ENCODE results near the gene TXNRD1. TPM values are rescaled to one million over a fixed set of nuclear protein-coding genes. Genes with fewer than 3 reads are reported as not detected.
"Not testable (repeated sequence)": the region's sequence is repeated elsewhere in the genome, so short reads cannot be mapped to it uniquely, and the experiment has no call there.

TXNRD1 gene
- total RNA-seq, 4 donors from 2014 or later = 23.4 to 43.2 (median 35.6) TPM

- no peak overlapping the region for H3K4me3 ChIP-seq (ENCODE audit: low read depth, poor library complexity, severe bottlenecking)
- intact Hi-C loops (cut with DNase I; ENCODE audit: low total_unique reads) = no loop called here
- TF ChIP-seq CTCF (IDR thresholded peaks at IDR 0.05) (no peak), POLR2A (IDR thresholded peaks at IDR 0.05) (no peak)
- no peak for DNase-seq (ENCODE audit: low spot score in 2 of 2)
Observed at GRCh38 chr12:104257913-104258472, 42.4 kb downstream of the TXNRD1 start.

DNA sequence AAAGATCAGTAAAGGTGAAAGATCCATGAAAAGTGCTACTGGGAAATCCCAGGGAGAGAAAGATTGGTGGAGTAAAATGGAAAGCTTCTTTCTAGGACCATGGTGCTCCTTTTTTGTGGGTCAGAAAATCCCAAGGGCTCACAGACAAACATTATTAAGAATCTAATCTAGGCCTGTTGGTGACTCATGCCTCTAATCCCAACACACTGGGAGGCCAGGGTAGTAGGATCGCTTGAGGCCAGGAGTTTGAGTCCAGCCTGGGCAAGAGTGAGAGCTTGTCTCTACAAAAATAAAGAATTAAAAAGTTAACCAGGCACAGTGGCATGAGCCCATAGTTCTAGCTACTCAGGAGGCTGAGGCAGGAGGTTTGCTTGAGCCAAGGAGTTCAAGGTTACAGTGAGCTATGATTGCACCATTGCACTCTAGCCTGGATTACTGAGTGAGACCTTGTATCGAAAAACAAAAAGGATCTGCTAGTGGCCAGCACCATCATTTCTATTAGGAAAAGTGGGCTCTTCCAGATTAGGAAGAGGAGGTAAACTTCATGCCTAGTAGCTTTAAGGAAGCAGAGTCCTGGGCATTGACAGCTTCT, 43.0 kb downstream of the TXNRD1 start:
- intact Hi-C loops (cut with DNase I; ENCODE audit: low total_unique reads) = no loop called here
- H3K4me3 ChIP-seq (ENCODE audit: low read depth, poor library complexity, severe bottlenecking) = no peak overlapping the region
- TF ChIP-seq POLR2A (IDR thresholded peaks at IDR 0.05) (no peak), CTCF (IDR thresholded peaks at IDR 0.05) (no peak)
- WGBS, 2 donors = 78 to 84% methylated on average over 2 of the region's 2 CpGs
- DNase-seq (ENCODE audit: low spot score in 2 of 2) = no peak

GRCh38 chr12:104263026-104263425, 47.4 kb downstream of the TXNRD1 start:
- TF ChIP-seq POLR2A (IDR thresholded peaks at IDR 0.05) (no peak), CTCF (IDR thresholded peaks at IDR 0.05) (no peak)
- 41 to 64% methylated on average over 4 of the region's 4 CpGs for WGBS, 2 donors
- intact Hi-C loops (cut with DNase I; ENCODE audit: low total_unique reads) = no loop called here
- no peak overlapping the region for H3K4me3 ChIP-seq (ENCODE audit: low read depth, poor library complexity, severe bottlenecking)
- no peak for DNase-seq (ENCODE audit: low spot score in 2 of 2)

DNA sequence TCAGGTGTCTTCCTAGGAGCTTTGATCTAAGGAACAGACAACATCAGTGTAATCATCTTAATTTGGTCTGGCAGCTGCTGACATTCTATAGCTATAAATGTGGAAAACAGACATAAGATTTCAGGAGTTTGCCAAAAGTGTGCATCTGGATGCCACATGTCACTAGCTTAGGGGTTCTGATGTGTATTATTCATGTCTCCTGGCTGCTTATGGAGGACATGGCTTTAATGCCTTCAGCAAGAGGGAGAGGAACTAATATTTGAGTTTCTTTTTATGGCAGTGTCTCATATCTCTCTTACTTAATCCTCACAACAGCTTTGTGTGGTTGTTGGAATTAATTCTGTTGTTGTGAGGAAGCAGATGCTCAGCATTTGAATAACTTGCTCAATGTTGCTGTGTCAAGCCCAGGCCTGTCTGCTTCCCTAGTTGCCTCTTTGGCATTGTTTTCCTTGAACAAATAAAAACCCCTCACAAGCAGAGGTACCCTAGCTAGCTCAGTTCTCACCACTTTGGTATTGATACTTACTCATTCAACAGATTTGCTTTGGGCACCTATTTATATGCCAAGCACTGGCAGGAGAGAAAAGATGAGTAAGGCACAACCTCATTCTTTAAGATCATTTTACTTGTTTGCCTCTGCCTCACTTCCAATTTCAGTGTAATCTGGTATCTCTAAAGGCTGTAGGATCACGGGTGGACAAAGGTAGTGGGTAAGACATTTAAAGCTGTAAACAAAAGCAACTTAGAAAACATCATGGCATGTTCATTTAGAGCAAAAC, 48.2 kb downstream of the TXNRD1 start:
- TF ChIP-seq POLR2A (IDR thresholded peaks at IDR 0.05) (no peak), CTCF (IDR thresholded peaks at IDR 0.05) (no peak)
- WGBS, 2 donors = 23 to 32% methylated on average over 1 of the region's 1 CpG
- no peak overlapping the region for H3K4me3 ChIP-seq (ENCODE audit: low read depth, poor library complexity, severe bottlenecking)
- peak in 1 of 2 donors; percentile 30 for DNase-seq (ENCODE audit: low spot score in 2 of 2)
- intact Hi-C loops (cut with DNase I; ENCODE audit: low total_unique reads) = no loop called here

DNA sequence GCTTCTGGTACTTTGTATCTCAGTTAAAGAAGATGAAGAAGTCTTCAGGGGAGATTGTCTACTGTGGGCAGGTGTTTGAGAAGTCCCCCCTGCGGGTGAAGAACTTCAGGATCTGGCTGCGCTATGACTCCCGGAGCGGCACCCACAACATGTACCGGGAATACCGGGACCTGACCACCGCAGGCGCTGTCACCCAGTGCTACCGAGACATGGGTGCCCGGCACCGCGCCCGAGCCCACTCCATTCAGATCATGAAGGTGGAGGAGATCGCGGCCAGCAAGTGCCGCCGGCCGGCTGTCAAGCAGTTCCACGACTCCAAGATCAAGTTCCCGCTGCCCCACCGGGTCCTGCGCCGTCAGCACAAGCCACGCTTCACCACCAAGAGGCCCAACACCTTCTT, 49.9 kb downstream of the TXNRD1 start:
- H3K4me3 ChIP-seq (ENCODE audit: low read depth, poor library complexity, severe bottlenecking); DNase-seq (ENCODE audit: low spot score in 2 of 2); intact Hi-C loops (cut with DNase I; ENCODE audit: low total_unique reads): not testable (repeated sequence)
- WGBS, 2 donors = 97 to 100% methylated on average over 13 to 24 of the region's 24 CpGs

DNA sequence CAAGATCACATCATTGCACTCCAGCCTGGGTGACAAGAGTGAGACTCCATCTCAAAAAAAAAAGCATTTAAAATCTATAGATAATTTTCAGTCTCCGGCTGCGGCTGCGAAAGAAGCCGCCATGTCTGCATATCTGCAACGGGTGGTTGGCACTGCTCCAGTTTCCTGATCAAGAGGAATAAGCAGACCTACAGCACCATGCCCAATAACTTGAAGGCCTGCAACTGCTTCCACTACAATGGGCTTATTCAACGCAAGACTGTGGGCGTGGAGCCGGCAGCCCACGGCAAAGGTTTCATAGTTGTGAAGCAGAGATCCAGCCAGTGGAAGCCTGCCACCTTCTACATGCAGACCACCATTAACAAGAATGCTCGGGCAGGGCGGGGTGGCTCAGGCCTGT, 57.4 kb downstream of the TXNRD1 start:
- H3K4me3 ChIP-seq (ENCODE audit: low read depth, poor library complexity, severe bottlenecking) = no peak overlapping the region
- TF ChIP-seq POLR2A (IDR thresholded peaks at IDR 0.05) = no peak
- 72 to 81% methylated on average over 11 of the region's 11 CpGs for WGBS, 2 donors
- DNase-seq (ENCODE audit: low spot score in 2 of 2) = no peak
- intact Hi-C loops (cut with DNase I; ENCODE audit: low total_unique reads) = no loop called here

Data from lower leg skin (tissue), 4 donors.